B cell (primary cell): Measurements from ENCODE around the gene SPEM3. TPM values are rescaled to one million over a fixed set of nuclear protein-coding genes. Genes with fewer than 3 reads are reported as not detected.

Experiments used
- ATAC-seq: fragments of 200-7000 bp; cut with Tn5 transposase; one replicate; pipeline ENCODE4 v1.10.0; 2021; ENCODE audit warnings: low read depth, mild to moderate bottlenecking, moderate number of reproducible peaks, moderate library complexity
- CTCF ChIA-PET: fragments of 350-600 bp; sonication (Branson Sonifier 250); formaldehyde crosslinking; loops from one replicate; lab custom pipeline; 2021; ENCODE audit warnings: antibody characterized with exemption, inconsistent platforms; lab: Charles Lee
- POLR2A ChIA-PET: fragments of 350-600 bp; sonication (Branson Sonifier 250); formaldehyde crosslinking; loops from one replicate; lab custom pipeline; 2021; ENCODE audit warnings: antibody characterized with exemption; lab: Charles Lee
- DNase-seq: peaks from one replicate; pipeline ENCODE4 v3.0.0; 2013
- H2AFZ ChIP-seq: 2 replicates; pipeline ENCODE4 v1.6.1; 2012; ENCODE audit warnings: mild to moderate bottlenecking, low read depth, low read length; ENCODE audit not compliant: insufficient read depth, poor library complexity, severe bottlenecking
- H3K27ac ChIP-seq, 2 donors: 1 replicate in 1 of 2; 2 replicates in 1 of 2; pipeline ENCODE4 v1.5.1; 2012 to 2013; ENCODE audit warnings: low read length in 2 of 2, mild to moderate bottlenecking in 2 of 2, moderate library complexity in 1 of 2
- H3K27me3 ChIP-seq, 4 experiments: fragments of 200-600 bp in 1 of 4; sonication (generic) in 1 of 4; replicated peaks in 1 of 4; 1 replicate in 2 of 4; 2 replicates in 2 of 4; pipeline versions ENCODE4 v1.6.1 to v1.7.0; 2013 to 2016; ENCODE audit warnings: low read length in 3 of 4, mild to moderate bottlenecking in 2 of 4, mixed read lengths in 1 of 4, moderate library complexity in 1 of 4; ENCODE audit not compliant: insufficient read depth in 4 of 4, control insufficient read depth in 3 of 4; ENCODE audit errors: control extremely low read depth in 1 of 4
- H3K36me3 ChIP-seq, 2 experiments: replicated peaks in 1 of 2; 1 replicate in 1 of 2; 2 replicates in 1 of 2; pipeline versions ENCODE4 v1.6.1 to v1.7.1; 2013; ENCODE audit warnings: low read length in 1 of 2; ENCODE audit not compliant: insufficient read depth in 2 of 2, control insufficient read depth in 1 of 2; ENCODE audit errors: control extremely low read depth in 1 of 2, extremely low read depth in 1 of 2
- H3K4me1 ChIP-seq, 2 donors: fragments of 200-600 bp in 1 of 2; sonication (generic) in 1 of 2; 1 replicate in 1 of 2; 2 replicates in 1 of 2; pipeline versions ENCODE4 v1.5.1 to v1.6.1; 2013 to 2017; ENCODE audit warnings: low read length in 2 of 2; ENCODE audit not compliant: control insufficient read depth in 2 of 2, insufficient read depth in 2 of 2
- H3K4me2 ChIP-seq: replicated peaks from 2 replicates; pipeline ENCODE3; 2012; ENCODE audit warnings: mild to moderate bottlenecking, low read depth, low read length; ENCODE audit not compliant: poor library complexity, severe bottlenecking
- H3K4me3 ChIP-seq, 5 experiments: fragments of 200-600 bp in 1 of 5; sonication (generic) in 1 of 5; 1 replicate in 3 of 5; 2 replicates in 2 of 5; pipeline versions ENCODE4 v1.5.1 to v1.7.0; 2011 to 2016; ENCODE audit warnings: low read length in 4 of 5, mild to moderate bottlenecking in 4 of 5, low read depth in 2 of 5, control low read depth in 1 of 5, moderate library complexity in 1 of 5; ENCODE audit not compliant: insufficient read depth in 1 of 5; ENCODE audit errors: control extremely low read depth in 1 of 5, extremely low read depth in 1 of 5
- H3K79me2 ChIP-seq: fragments of 200-600 bp; sonication (generic); one replicate; pipeline ENCODE4 v1.6.0; 2016; ENCODE audit warnings: low read length; ENCODE audit not compliant: control insufficient read depth, insufficient read depth
- H3K9ac ChIP-seq: fragments of 200-600 bp; sonication (generic); 2 replicates; pipeline ENCODE4 v1.6.1; 2017; ENCODE audit warnings: mild to moderate bottlenecking, low read length, moderate library complexity
- H3K9me3 ChIP-seq, 3 donors: one replicate each; pipeline versions ENCODE4 v1.6.1 to v1.7.1; 2013; ENCODE audit warnings: low read length in 2 of 3; ENCODE audit not compliant: control insufficient read depth in 2 of 3, insufficient read depth in 1 of 3; ENCODE audit errors: control extremely low read depth in 1 of 3
- H4K20me1 ChIP-seq: 2 replicates; pipeline ENCODE4 v1.6.0; 2012; ENCODE audit warnings: mild to moderate bottlenecking, low read length; ENCODE audit not compliant: insufficient read depth, control insufficient read depth, poor library complexity, severe bottlenecking
- H3K27ac Mint-ChIP-seq: one replicate; pipeline ENCODE4 v1.8.0; 2021; ENCODE audit warnings: mixed read lengths
- H3K27me3 Mint-ChIP-seq: one replicate; pipeline ENCODE4 v1.8.0; 2021; ENCODE audit warnings: mixed read lengths
- H3K4me1 Mint-ChIP-seq: one replicate; pipeline ENCODE4 v1.8.0; 2021; ENCODE audit warnings: mixed read lengths
- H3K4me3 Mint-ChIP-seq: one replicate; pipeline ENCODE4 v1.8.0; 2021; ENCODE audit warnings: mixed read lengths
- H3K9me3 Mint-ChIP-seq: one replicate; pipeline ENCODE4 v1.8.0; 2022; ENCODE audit warnings: mixed read lengths; ENCODE audit not compliant: insufficient read depth
- CTCF ChIP-seq: fragments of 200-600 bp; IDR thresholded peaks from one replicate; pipeline ENCODE4 v1.8.0; 2022; ENCODE audit warnings: antibody characterized with exemption, mild to moderate bottlenecking
- EZH2 ChIP-seq: IDR thresholded peaks from 2 replicates; pipeline ENCODE4 v1.6.1; 2012; ENCODE audit warnings: borderline replicate concordance, low read depth, mild to moderate bottlenecking, moderate library complexity, low read length; ENCODE audit not compliant: insufficient read depth, poor library complexity, severe bottlenecking
- WGBS: methylation state at CpG from one replicate; pipeline ENCODE4 v1.1.5; 2013; ENCODE audit warnings: missing lambda C conversion rate; ENCODE audit not compliant: insufficient coverage; 5-methylcytosine and 5-hydroxymethylcytosine counted together
- intact Hi-C: fragments of 100-400 bp; cut with micrococcal nuclease; formaldehyde crosslinking; loops from one replicate; pipeline ENCODE4 v1.10.0; 2022
- polyA plus RNA-seq: library from polyadenylated mRNA; depleted of rRNA; stranded (reverse); fragments of >200 nt; gene quantifications from 2 replicates; pipeline ENCODE4 v1.2.3, GENCODE V29; 2012
- total RNA-seq, 2 donors: library from RNA; stranded (reverse); fragments of 120-200 nt in 1 of 2; gene quantifications; 1 replicate in 1 of 2; 2 replicates in 1 of 2; pipeline versions ENCODE4 v1.2.3 to v1.2.4, GENCODE V29; 2013 to 2022

Gene SPEM3
- total and polyA plus RNA-seq, 2 donors (not counting 1 experiment from before 2014, with no cell fraction given) = not detected

- H3K9me3 Mint-ChIP-seq = no peaks in the 10 kb centered on the region
- no peak overlapping the region for H3K4me3 ChIP-seq
- TF ChIP-seq CTCF (no peak), EZH2 (no peak)
- no peaks in the 10 kb centered on the region for H4K20me1 ChIP-seq
- no peak for DNase-seq
- ChIA-PET POLR2A (no interaction called here), CTCF (interaction anchor here (1.6 to 1.8 kb wide), 2 partner anchors 34 to 46 kb away, joined by 4 to 6 read pairs; no protein-coding TSS in a partner anchor)
- ATAC-seq = no peak
- H3K36me3 ChIP-seq = peaks cover 0 to 37% of the 10 kb centered on the region in 2 experiments
- intact Hi-C loops = no loop called here
- no peaks in the 10 kb centered on the region for H3K9me3 ChIP-seq
- WGBS = 97% methylated on average over 14 of the region's 19 CpGs
- no peaks in the 10 kb centered on the region for H3K27me3 Mint-ChIP-seq
- no peak overlapping the region for H3K27ac ChIP-seq
- H3K4me3 Mint-ChIP-seq = no peak overlapping the region
- H3K27me3 ChIP-seq = no peaks in the 10 kb centered on the region
- no peak overlapping the region for H3K9ac ChIP-seq
- H3K4me1 ChIP-seq = peaks cover 11 to 13% of the 10 kb centered on the region in 2 donors
- no peak overlapping the region for H3K27ac Mint-ChIP-seq
- peaks cover 10% of the 10 kb centered on the region for H3K79me2 ChIP-seq
- no peak overlapping the region for H3K4me2 ChIP-seq
- H3K4me1 Mint-ChIP-seq = peaks cover 13% of the 10 kb centered on the region
- H2AFZ ChIP-seq = no peak overlapping the region
These were observed 38.4 kb upstream of the SPEM3 start for GRCh38 chr17:7389924-7390910.

- H4K20me1 ChIP-seq = no peaks in the 10 kb centered on the region
- ATAC-seq = no peak
- no peak overlapping the region for H3K4me2 ChIP-seq
- Mint-ChIP-seq H3K4me3 (no peak overlapping the region), H3K9me3 (no peaks in the 10 kb centered on the region), H3K4me1 (peaks cover 12% of the 10 kb centered on the region), H3K27me3 (no peaks in the 10 kb centered on the region), H3K27ac (no peak overlapping the region)
- intact Hi-C loops = no loop called here
- WGBS = 76% methylated on average over 2 of the region's 2 CpGs
- H3K27me3 ChIP-seq = no peaks in the 10 kb centered on the region
- H2AFZ ChIP-seq = no peak overlapping the region
- H3K9ac ChIP-seq = no peak overlapping the region
- H3K4me3 ChIP-seq = no peak overlapping the region
- no peak overlapping the region for H3K27ac ChIP-seq
- no peaks in the 10 kb centered on the region for H3K9me3 ChIP-seq
- ChIA-PET POLR2A (no interaction called here), CTCF (no interaction called here)
- no peak for TF ChIP-seq CTCF
- TF ChIP-seq EZH2 = no peak
- H3K79me2 ChIP-seq = peaks cover 10% of the 10 kb centered on the region
- peaks cover 0 to 37% of the 10 kb centered on the region in 2 experiments for H3K36me3 ChIP-seq
- H3K4me1 ChIP-seq = peaks cover 12 to 16% of the 10 kb centered on the region in 2 donors
- DNase-seq = no peak
These were observed 37.4 kb upstream of the SPEM3 start for GRCh38 chr17:7391307-7391706.
